Measurements from ENCODE around the gene FOXI1. TPM values are rescaled to one million over a fixed set of nuclear protein-coding genes. Genes with fewer than 3 reads are reported as not detected.

FOXI1 gene
- total RNA-seq, 4 donors from 2014 or later = not detected

GRCh38 chr5:170104299-170104698 lies 1.4 kb upstream of the FOXI1 start:
- no peaks in the 10 kb centered on the region for H3K27me3 ChIP-seq
- H3K36me3 ChIP-seq = no peaks in the 10 kb centered on the region
- ATAC-seq (no peak), DNase-seq (no peak)
- intact Hi-C loops (cut with DNase I; ENCODE audit: low total_unique reads) = no loop called here
- in situ Hi-C loops (cut with MboI; ENCODE audit: low sequenced_read_pairs in 4 of 4) = no loop called here
- H3K9me3 ChIP-seq = no peaks in the 10 kb centered on the region
- H3K4me3 ChIP-seq = no peak overlapping the region
- TF ChIP-seq CTCF (IDR thresholded peaks at IDR 0.05 in 4 of 5, conservative IDR thresholded peaks at IDR 0.05 in 1 of 5) (no peak), POLR2A (IDR thresholded peaks at IDR 0.05) (no peak)
- no peak overlapping the region for H3K27ac ChIP-seq
- H3K4me1 ChIP-seq = no peaks in the 10 kb centered on the region

- intact Hi-C loops (cut with DNase I; ENCODE audit: low total_unique reads) (no loop called here), in situ Hi-C loops (cut with MboI; ENCODE audit: low sequenced_read_pairs in 4 of 4) (no loop called here)
- Histone ChIP-seq H3K27me3 (no peaks in the 10 kb centered on the region), H3K27ac (no peak overlapping the region), H3K4me1 (no peaks in the 10 kb centered on the region), H3K9me3 (no peaks in the 10 kb centered on the region), H3K36me3 (no peaks in the 10 kb centered on the region), H3K4me3 (no peak overlapping the region)
- ATAC-seq = no peak
- DNase-seq = no peak
- TF ChIP-seq CTCF (IDR thresholded peaks at IDR 0.05 in 4 of 5, conservative IDR thresholded peaks at IDR 0.05 in 1 of 5) (no peak), POLR2A (IDR thresholded peaks at IDR 0.05) (no peak)
Observed at GRCh38 chr5:170104710-170105109, 987 bp upstream of the FOXI1 start.

GRCh38 chr5:170107674-170108073 lies 2.0 kb downstream of the FOXI1 start:
- intact Hi-C loops (cut with DNase I; ENCODE audit: low total_unique reads) = no loop called here
- Histone ChIP-seq H3K4me3 (no peak overlapping the region), H3K27me3 (no peaks in the 10 kb centered on the region), H3K4me1 (no peaks in the 10 kb centered on the region), H3K9me3 (no peaks in the 10 kb centered on the region), H3K27ac (no peak overlapping the region), H3K36me3 (no peaks in the 10 kb centered on the region)
- DNase-seq (no peak), ATAC-seq (no peak)
- TF ChIP-seq POLR2A (IDR thresholded peaks at IDR 0.05) (no peak), CTCF (IDR thresholded peaks at IDR 0.05 in 4 of 5, conservative IDR thresholded peaks at IDR 0.05 in 1 of 5) (no peak)
- in situ Hi-C loops (cut with MboI; ENCODE audit: low sequenced_read_pairs in 4 of 4) = no loop called here

- in situ Hi-C loops (cut with MboI; ENCODE audit: low sequenced_read_pairs in 4 of 4) = no loop called here
- no peak for ATAC-seq
- no peaks in the 10 kb centered on the region for H3K4me1 ChIP-seq
Observed at GRCh38 chr5:170108266-170108785, 2.6 kb downstream of the FOXI1 start.

More at GRCh38 chr5:170108266-170108785, 2.6 kb downstream of the FOXI1 start:
- no peaks in the 10 kb centered on the region for H3K36me3 ChIP-seq
- no peak for DNase-seq
- H3K27ac ChIP-seq = no peak overlapping the region
- H3K9me3 ChIP-seq = no peaks in the 10 kb centered on the region
- no peak for TF ChIP-seq POLR2A (IDR thresholded peaks at IDR 0.05)
- no peak for TF ChIP-seq CTCF (IDR thresholded peaks at IDR 0.05 in 4 of 5, conservative IDR thresholded peaks at IDR 0.05 in 1 of 5)
- intact Hi-C loops (cut with DNase I; ENCODE audit: low total_unique reads) = no loop called here
- no peaks in the 10 kb centered on the region for H3K27me3 ChIP-seq
- H3K4me3 ChIP-seq = no peak overlapping the region
